OCI-LY1 (cell line): Measurements from ENCODE around the gene JAKMIP2.
"Not testable (repeated sequence)": the region's sequence is repeated elsewhere in the genome, so short reads cannot be mapped to it uniquely, and the experiment has no call there.

Experiments used
- H2AFZ ChIP-seq: fragments of 200-600 bp; sonication (generic), shearing (Covaris generic); 2 replicates; pipeline ENCODE4 v1.6.0; 2014; ENCODE audit warnings: antibody characterized with exemption, mild to moderate bottlenecking, low read length
- H3F3A ChIP-seq: fragments of 200-600 bp; sonication (generic), shearing (Covaris generic); 2 replicates; pipeline ENCODE4 v1.6.0; 2014; ENCODE audit warnings: mild to moderate bottlenecking, antibody characterized with exemption, low read length, moderate library complexity; ENCODE audit not compliant: insufficient read depth
- H3K27ac ChIP-seq: fragments of 200-600 bp; sonication (generic); 2 replicates; pipeline ENCODE4 v1.5.1; 2014; ENCODE audit warnings: low read length, mixed run types, mild to moderate bottlenecking, low read depth; ENCODE audit not compliant: poor library complexity, severe bottlenecking
- H3K27me3 ChIP-seq: fragments of 200-600 bp; sonication (generic); 2 replicates; pipeline ENCODE4 v1.6.0; 2014; ENCODE audit warnings: antibody characterized with exemption, mild to moderate bottlenecking, low read length, moderate library complexity; ENCODE audit not compliant: insufficient read depth
- H3K36me3 ChIP-seq: fragments of 200-600 bp; sonication (generic); 2 replicates; pipeline ENCODE4 v1.6.1; 2014; ENCODE audit warnings: mild to moderate bottlenecking, antibody characterized with exemption, low read length, moderate library complexity, mixed read lengths; ENCODE audit not compliant: insufficient read depth
- H3K4me1 ChIP-seq: fragments of 200-600 bp; sonication (generic); 2 replicates; pipeline ENCODE4 v1.5.1; 2014; ENCODE audit warnings: mild to moderate bottlenecking, low read length, moderate library complexity; ENCODE audit not compliant: insufficient read depth, severe bottlenecking
- H3K4me2 ChIP-seq: fragments of 200-600 bp; sonication (generic), shearing (Covaris generic); 2 replicates; pipeline ENCODE4 v1.6.1; 2014; ENCODE audit warnings: low read length
- H3K4me3 ChIP-seq: fragments of 200-600 bp; sonication (generic); 2 replicates; pipeline ENCODE4 v1.5.1; 2014; ENCODE audit warnings: low read length, low read depth, mild to moderate bottlenecking, mixed read lengths; ENCODE audit not compliant: poor library complexity, severe bottlenecking
- H3K79me2 ChIP-seq: fragments of 200-600 bp; shearing (Covaris generic); 2 replicates; pipeline ENCODE4 v1.6.1; 2016; ENCODE audit warnings: mixed run types, low read length, mixed read lengths; ENCODE audit not compliant: insufficient read depth
- H3K9ac ChIP-seq: fragments of 200-600 bp; sonication (generic), shearing (Covaris generic); 2 replicates; pipeline ENCODE4 v1.6.1; 2014; ENCODE audit warnings: mild to moderate bottlenecking, low read length, mixed read lengths
- H3K9me2 ChIP-seq: fragments of 200-600 bp; sonication (generic), shearing (Covaris generic); 2 replicates; pipeline ENCODE4 v1.6.1; 2014; ENCODE audit warnings: low read depth, mild to moderate bottlenecking, low read length, mixed read lengths
- H3K9me3 ChIP-seq: fragments of 200-600 bp; shearing (Covaris generic); 2 replicates; pipeline ENCODE4 v1.6.1; 2014; ENCODE audit warnings: low read length, mixed read lengths
- H4K20me1 ChIP-seq: fragments of 200-600 bp; sonication (generic), shearing (Covaris generic); 2 replicates; pipeline ENCODE4 v1.6.0; 2016; ENCODE audit warnings: mild to moderate bottlenecking, low read length; ENCODE audit not compliant: insufficient read depth
- EZH2 ChIP-seq: fragments of 200-600 bp; sonication (generic), shearing (Covaris generic); IDR thresholded peaks from 2 replicates; pipeline ENCODE4 v1.8.0; 2017; ENCODE audit warnings: borderline replicate concordance, mixed run types, mild to moderate bottlenecking, antibody characterized with exemption, low read length, moderate library complexity, mixed read lengths
- TF ChIP-seq, protein P1 (sequence below): fragments of 200-600 bp; sonication (generic), shearing (Covaris generic); IDR thresholded peaks from 2 replicates; pipeline ENCODE4 v1.5.1; 2017; ENCODE audit warnings: mild to moderate bottlenecking, antibody characterized with exemption, low read length, moderate library complexity, mixed read lengths

JAKMIP2 gene

GRCh38 chr5:147554261-147554817, 228.2 kb downstream of the JAKMIP2 start:
- Histone ChIP-seq H3K4me2 (no peak overlapping the region), H3K36me3 (no peaks in the 10 kb centered on the region), H3K9me2 (no peaks in the 10 kb centered on the region), H3K4me3 (no peak overlapping the region), H3K27me3 (no peaks in the 10 kb centered on the region), H3K4me1 (no peaks in the 10 kb centered on the region), H4K20me1 (no peaks in the 10 kb centered on the region), H3F3A (no peaks in the 10 kb centered on the region), H3K9ac (no peak overlapping the region), H3K27ac (no peak overlapping the region), H3K9me3 (no peaks in the 10 kb centered on the region), H3K79me2 (no peaks in the 10 kb centered on the region), H2AFZ (no peak overlapping the region)
- no peak for TF ChIP-seq EZH2
- TF ChIP-seq, protein P1, sequence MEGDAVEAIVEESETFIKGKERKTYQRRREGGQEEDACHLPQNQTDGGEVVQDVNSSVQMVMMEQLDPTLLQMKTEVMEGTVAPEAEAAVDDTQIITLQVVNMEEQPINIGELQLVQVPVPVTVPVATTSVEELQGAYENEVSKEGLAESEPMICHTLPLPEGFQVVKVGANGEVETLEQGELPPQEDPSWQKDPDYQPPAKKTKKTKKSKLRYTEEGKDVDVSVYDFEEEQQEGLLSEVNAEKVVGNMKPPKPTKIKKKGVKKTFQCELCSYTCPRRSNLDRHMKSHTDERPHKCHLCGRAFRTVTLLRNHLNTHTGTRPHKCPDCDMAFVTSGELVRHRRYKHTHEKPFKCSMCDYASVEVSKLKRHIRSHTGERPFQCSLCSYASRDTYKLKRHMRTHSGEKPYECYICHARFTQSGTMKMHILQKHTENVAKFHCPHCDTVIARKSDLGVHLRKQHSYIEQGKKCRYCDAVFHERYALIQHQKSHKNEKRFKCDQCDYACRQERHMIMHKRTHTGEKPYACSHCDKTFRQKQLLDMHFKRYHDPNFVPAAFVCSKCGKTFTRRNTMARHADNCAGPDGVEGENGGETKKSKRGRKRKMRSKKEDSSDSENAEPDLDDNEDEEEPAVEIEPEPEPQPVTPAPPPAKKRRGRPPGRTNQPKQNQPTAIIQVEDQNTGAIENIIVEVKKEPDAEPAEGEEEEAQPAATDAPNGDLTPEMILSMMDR, result no peak

GRCh38 chr5:147553817-147554216, 228.7 kb downstream of the JAKMIP2 start:
- not testable (repeated sequence) for H3K9me2 ChIP-seq, H3K27me3 ChIP-seq, H3K79me2 ChIP-seq, H2AFZ ChIP-seq, H3F3A ChIP-seq, H3K9ac ChIP-seq, H3K4me1 ChIP-seq, H3K9me3 ChIP-seq, H3K27ac ChIP-seq, H3K4me2 ChIP-seq, H3K36me3 ChIP-seq, H3K4me3 ChIP-seq, H4K20me1 ChIP-seq

- Histone ChIP-seq H3F3A (no peaks in the 10 kb centered on the region), H3K27me3 (no peaks in the 10 kb centered on the region), H3K4me3 (no peak overlapping the region), H3K4me1 (no peaks in the 10 kb centered on the region), H3K9me2 (no peaks in the 10 kb centered on the region), H3K27ac (no peak overlapping the region), H3K9ac (no peak overlapping the region), H4K20me1 (no peaks in the 10 kb centered on the region), H3K36me3 (no peaks in the 10 kb centered on the region), H3K9me3 (no peaks in the 10 kb centered on the region), H2AFZ (no peak overlapping the region), H3K4me2 (no peak overlapping the region), H3K79me2 (no peaks in the 10 kb centered on the region)
- no peak for TF ChIP-seq EZH2
- TF ChIP-seq, protein P1, result no peak
Measured at GRCh38 chr5:147552897-147553296, 229.6 kb downstream of the JAKMIP2 start.

- no peak overlapping the region for H2AFZ ChIP-seq
- H3F3A ChIP-seq, result no peaks in the 10 kb centered on the region
- H3K36me3 ChIP-seq, result no peaks in the 10 kb centered on the region
- TF ChIP-seq, protein P1, result no peak
- no peak for TF ChIP-seq EZH2
- H3K4me2 ChIP-seq, result no peak overlapping the region
- H3K9me2 ChIP-seq, result no peaks in the 10 kb centered on the region
- H3K27ac ChIP-seq, result no peak overlapping the region
- H4K20me1 ChIP-seq, result no peaks in the 10 kb centered on the region
- no peak overlapping the region for H3K9ac ChIP-seq
- no peak overlapping the region for H3K4me3 ChIP-seq
- H3K4me1 ChIP-seq, result no peaks in the 10 kb centered on the region
- no peaks in the 10 kb centered on the region for H3K9me3 ChIP-seq
- H3K79me2 ChIP-seq, result no peaks in the 10 kb centered on the region
- H3K27me3 ChIP-seq, result no peaks in the 10 kb centered on the region
Measured at GRCh38 chr5:147551677-147552076, 230.9 kb downstream of the JAKMIP2 start.
